Loucy (cell line): ENCODE results near the gene ABCA10.

Experiments
- H2AFZ ChIP-seq: fragments of 200-600 bp; sonication (generic); 2 replicates; pipeline ENCODE4 v1.6.0; 2016; ENCODE audit warnings: antibody characterized with exemption, mild to moderate bottlenecking, low read length, moderate library complexity
- H3F3A ChIP-seq: fragments of 200-600 bp; 2 replicates; pipeline ENCODE4 v1.6.0; 2016; ENCODE audit warnings: antibody characterized with exemption, low read depth, mild to moderate bottlenecking
- H3K27me3 ChIP-seq: fragments of 200-600 bp; sonication (generic); 2 replicates; pipeline ENCODE4 v1.6.1; 2014; ENCODE audit warnings: low read length, mild to moderate bottlenecking; ENCODE audit not compliant: insufficient read depth, poor library complexity, severe bottlenecking
- H3K36me3 ChIP-seq: fragments of 200-600 bp; sonication (generic); 2 replicates; pipeline ENCODE4 v1.6.1; 2016; ENCODE audit warnings: low read length; ENCODE audit not compliant: insufficient read depth
- H3K4me1 ChIP-seq: fragments of 200-600 bp; sonication (generic); 2 replicates; pipeline ENCODE4 v1.5.1; 2014; ENCODE audit warnings: low read length, mild to moderate bottlenecking; ENCODE audit not compliant: insufficient read depth, poor library complexity, severe bottlenecking
- H3K4me2 ChIP-seq: fragments of 200-600 bp; sonication (generic); 2 replicates; pipeline ENCODE4 v1.6.0; 2014; ENCODE audit warnings: antibody characterized with exemption, low read length, low read depth, mild to moderate bottlenecking; ENCODE audit not compliant: poor library complexity, severe bottlenecking
- H3K4me3 ChIP-seq: fragments of 200-600 bp; sonication (generic); 2 replicates; pipeline ENCODE4 v1.5.1; 2014; ENCODE audit warnings: low read length, mild to moderate bottlenecking, mixed read lengths; ENCODE audit not compliant: poor library complexity, severe bottlenecking
- H3K79me2 ChIP-seq: fragments of 200-600 bp; sonication (generic); 2 replicates; pipeline ENCODE4 v1.6.1; 2014; ENCODE audit warnings: low read length; ENCODE audit not compliant: insufficient read depth
- H3K9ac ChIP-seq: fragments of 200-600 bp; sonication (generic); 2 replicates; pipeline ENCODE4 v1.6.0; 2014; ENCODE audit warnings: mild to moderate bottlenecking, low read depth, low read length, moderate library complexity; ENCODE audit not compliant: poor library complexity, severe bottlenecking
- H3K9me2 ChIP-seq: fragments of 200-600 bp; sonication (generic); replicated peaks from 2 replicates; pipeline ENCODE4 v1.6.1; 2016; ENCODE audit warnings: low read depth, low read length, mixed read lengths
- H3K9me3 ChIP-seq: fragments of 200-600 bp; sonication (generic); 2 replicates; pipeline ENCODE4 v1.6.1; 2014; ENCODE audit warnings: mild to moderate bottlenecking, antibody characterized with exemption, low read length, low read depth; ENCODE audit not compliant: insufficient read depth
- H4K20me1 ChIP-seq: fragments of 200-600 bp; sonication (generic); 2 replicates; pipeline ENCODE4 v1.6.0; 2014; ENCODE audit warnings: antibody characterized with exemption, low read length, mild to moderate bottlenecking; ENCODE audit not compliant: insufficient read depth, poor library complexity, severe bottlenecking
- EZH2phosphoT487 ChIP-seq: fragments of 200-600 bp; IDR thresholded peaks from 2 replicates; pipeline ENCODE4 v1.6.1; 2018; ENCODE audit warnings: antibody characterized with exemption, mild to moderate bottlenecking, moderate library complexity, borderline replicate concordance
- TF ChIP-seq, protein P1 (sequence below): fragments of 200-600 bp; sonication (generic); conservative IDR thresholded peaks from 2 replicates; pipeline ENCODE4 v1.5.1; 2014; ENCODE audit warnings: mild to moderate bottlenecking, antibody characterized with exemption, low read length

Gene ABCA10

DNA sequence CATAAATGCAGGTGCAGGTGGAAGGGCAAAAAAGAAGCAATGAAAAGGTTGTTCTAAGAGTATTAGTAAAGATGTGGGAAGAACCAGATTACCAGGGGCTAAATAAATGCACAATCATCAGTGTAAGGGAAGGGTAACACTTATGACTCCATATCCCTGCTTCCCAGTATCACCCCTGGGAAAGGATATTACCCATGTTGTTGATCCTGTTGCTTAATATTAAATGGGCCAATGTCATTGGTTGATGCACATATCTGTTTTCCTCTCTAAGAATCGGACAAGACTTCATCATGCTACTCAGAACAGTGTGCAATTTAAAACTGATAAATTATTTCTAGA, 52.2 kb downstream of the ABCA10 start:
- H3K9me2 ChIP-seq, result no peaks in the 10 kb centered on the region
- no peak for TF ChIP-seq EZH2phosphoT487
- TF ChIP-seq, protein P1, sequence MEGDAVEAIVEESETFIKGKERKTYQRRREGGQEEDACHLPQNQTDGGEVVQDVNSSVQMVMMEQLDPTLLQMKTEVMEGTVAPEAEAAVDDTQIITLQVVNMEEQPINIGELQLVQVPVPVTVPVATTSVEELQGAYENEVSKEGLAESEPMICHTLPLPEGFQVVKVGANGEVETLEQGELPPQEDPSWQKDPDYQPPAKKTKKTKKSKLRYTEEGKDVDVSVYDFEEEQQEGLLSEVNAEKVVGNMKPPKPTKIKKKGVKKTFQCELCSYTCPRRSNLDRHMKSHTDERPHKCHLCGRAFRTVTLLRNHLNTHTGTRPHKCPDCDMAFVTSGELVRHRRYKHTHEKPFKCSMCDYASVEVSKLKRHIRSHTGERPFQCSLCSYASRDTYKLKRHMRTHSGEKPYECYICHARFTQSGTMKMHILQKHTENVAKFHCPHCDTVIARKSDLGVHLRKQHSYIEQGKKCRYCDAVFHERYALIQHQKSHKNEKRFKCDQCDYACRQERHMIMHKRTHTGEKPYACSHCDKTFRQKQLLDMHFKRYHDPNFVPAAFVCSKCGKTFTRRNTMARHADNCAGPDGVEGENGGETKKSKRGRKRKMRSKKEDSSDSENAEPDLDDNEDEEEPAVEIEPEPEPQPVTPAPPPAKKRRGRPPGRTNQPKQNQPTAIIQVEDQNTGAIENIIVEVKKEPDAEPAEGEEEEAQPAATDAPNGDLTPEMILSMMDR, result no peak
- H3F3A ChIP-seq, result no peaks in the 10 kb centered on the region
- no peaks in the 10 kb centered on the region for H3K9me3 ChIP-seq
- H3K9ac ChIP-seq, result no peak overlapping the region
- H4K20me1 ChIP-seq, result no peaks in the 10 kb centered on the region
- H3K27me3 ChIP-seq, result no peaks in the 10 kb centered on the region
- no peak overlapping the region for H3K4me3 ChIP-seq
- no peaks in the 10 kb centered on the region for H3K79me2 ChIP-seq
- H3K36me3 ChIP-seq, result no peaks in the 10 kb centered on the region
- no peak overlapping the region for H3K4me2 ChIP-seq
- no peak overlapping the region for H2AFZ ChIP-seq
- no peaks in the 10 kb centered on the region for H3K4me1 ChIP-seq

DNA sequence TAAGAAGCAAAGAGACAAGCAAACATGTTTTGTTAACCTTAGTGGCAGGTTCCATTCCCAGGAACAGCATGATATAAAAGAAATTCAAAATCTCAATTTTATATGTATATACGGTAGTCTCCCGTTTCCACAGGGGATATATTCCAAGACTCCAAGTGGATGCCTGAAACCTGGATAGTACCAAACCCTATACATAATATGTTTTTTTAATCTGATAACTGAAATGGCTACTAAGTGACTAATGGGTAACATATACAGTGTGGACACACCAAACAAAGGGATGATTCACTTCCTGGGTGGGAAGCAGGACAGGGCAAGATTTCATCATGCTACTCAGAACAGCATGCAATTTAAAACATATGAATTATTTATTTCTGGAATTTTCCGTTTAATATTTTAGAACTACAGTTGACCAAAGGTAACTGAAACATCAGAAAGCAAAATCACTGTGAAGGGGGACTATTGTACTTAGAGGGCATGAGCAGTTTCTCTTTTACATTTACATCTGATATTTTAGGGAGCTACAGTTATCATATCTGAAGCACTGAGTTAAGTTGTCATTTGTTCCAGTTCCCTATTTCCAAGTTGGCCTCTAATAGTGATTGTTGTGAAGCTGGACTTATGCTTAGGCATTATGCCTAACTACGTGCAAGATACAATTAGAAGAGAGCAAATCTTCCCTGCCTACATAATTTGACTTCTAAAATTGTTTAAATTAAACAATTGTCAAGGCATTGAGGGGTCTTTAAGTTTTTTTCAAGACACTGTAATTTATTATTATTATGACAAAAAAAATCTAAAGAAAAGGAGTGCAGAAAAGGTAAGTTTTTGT, 52.8 kb downstream of the ABCA10 start:
- H3K79me2 ChIP-seq, result no peaks in the 10 kb centered on the region
- no peaks in the 10 kb centered on the region for H3K4me1 ChIP-seq
- no peaks in the 10 kb centered on the region for H3K36me3 ChIP-seq
- no peaks in the 10 kb centered on the region for H3F3A ChIP-seq
- H4K20me1 ChIP-seq, result no peaks in the 10 kb centered on the region
- H3K4me3 ChIP-seq, result no peak overlapping the region
- no peak overlapping the region for H3K9ac ChIP-seq
- H2AFZ ChIP-seq, result no peak overlapping the region
- no peaks in the 10 kb centered on the region for H3K27me3 ChIP-seq
- H3K9me2 ChIP-seq, result no peaks in the 10 kb centered on the region
- TF ChIP-seq EZH2phosphoT487, result no peak
- TF ChIP-seq, protein P1, result no peak
- no peaks in the 10 kb centered on the region for H3K9me3 ChIP-seq
- no peak overlapping the region for H3K4me2 ChIP-seq

DNA sequence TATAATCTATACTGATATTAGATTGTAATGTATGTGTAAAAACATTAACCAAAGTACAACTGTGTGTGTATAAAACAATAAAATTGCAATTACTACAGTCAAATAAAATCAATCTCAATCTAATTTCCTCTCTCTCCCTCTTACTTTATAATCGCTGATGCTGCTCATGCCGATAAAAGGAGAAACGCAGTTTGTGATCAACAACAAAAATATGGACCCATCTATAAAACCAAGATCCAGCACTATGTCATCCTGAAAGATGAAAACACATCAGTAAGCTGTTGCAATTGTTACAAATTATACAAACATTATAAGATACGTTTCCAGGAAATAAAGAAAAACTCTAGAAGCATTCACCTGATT, 53.4 kb downstream of the ABCA10 start:
- Histone ChIP-seq H3K4me2 (no peak overlapping the region), H3K9me3 (no peaks in the 10 kb centered on the region), H3K9ac (no peak overlapping the region), H3F3A (no peaks in the 10 kb centered on the region), H3K4me3 (no peak overlapping the region), H3K9me2 (no peaks in the 10 kb centered on the region), H3K79me2 (no peaks in the 10 kb centered on the region), H3K36me3 (no peaks in the 10 kb centered on the region), H2AFZ (no peak overlapping the region), H3K27me3 (no peaks in the 10 kb centered on the region), H4K20me1 (no peaks in the 10 kb centered on the region), H3K4me1 (no peaks in the 10 kb centered on the region)
- TF ChIP-seq, protein P1, result no peak
- TF ChIP-seq EZH2phosphoT487, result no peak
